ENCODE data around the gene MEPCE.

DNA sequence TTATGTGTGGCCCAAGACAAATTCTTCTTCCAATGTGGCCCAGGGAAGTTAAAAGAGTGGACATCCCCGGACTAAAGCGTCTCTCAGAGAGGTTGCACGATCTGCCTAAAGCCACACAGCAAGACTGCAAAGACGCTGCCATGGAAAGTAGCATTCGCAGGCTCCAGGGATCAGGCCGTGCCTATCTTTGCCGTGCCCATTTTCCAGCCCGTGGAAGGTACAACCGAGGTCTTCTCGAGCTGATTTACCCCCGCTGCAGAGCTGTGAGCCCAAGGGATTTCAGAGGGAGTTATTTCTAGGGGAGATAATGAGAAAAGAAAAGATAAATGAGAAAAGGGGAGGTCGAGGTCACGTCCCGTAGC is 53.1 kb downstream of the MEPCE start:
- TF ChIP-seq POLR2A (IDR thresholded peaks at IDR 0.05): no peak
- TF ChIP-seq, protein P1, sequence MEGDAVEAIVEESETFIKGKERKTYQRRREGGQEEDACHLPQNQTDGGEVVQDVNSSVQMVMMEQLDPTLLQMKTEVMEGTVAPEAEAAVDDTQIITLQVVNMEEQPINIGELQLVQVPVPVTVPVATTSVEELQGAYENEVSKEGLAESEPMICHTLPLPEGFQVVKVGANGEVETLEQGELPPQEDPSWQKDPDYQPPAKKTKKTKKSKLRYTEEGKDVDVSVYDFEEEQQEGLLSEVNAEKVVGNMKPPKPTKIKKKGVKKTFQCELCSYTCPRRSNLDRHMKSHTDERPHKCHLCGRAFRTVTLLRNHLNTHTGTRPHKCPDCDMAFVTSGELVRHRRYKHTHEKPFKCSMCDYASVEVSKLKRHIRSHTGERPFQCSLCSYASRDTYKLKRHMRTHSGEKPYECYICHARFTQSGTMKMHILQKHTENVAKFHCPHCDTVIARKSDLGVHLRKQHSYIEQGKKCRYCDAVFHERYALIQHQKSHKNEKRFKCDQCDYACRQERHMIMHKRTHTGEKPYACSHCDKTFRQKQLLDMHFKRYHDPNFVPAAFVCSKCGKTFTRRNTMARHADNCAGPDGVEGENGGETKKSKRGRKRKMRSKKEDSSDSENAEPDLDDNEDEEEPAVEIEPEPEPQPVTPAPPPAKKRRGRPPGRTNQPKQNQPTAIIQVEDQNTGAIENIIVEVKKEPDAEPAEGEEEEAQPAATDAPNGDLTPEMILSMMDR (IDR thresholded peaks at IDR 0.05): no peak

Data from right lobe of liver (tissue), 4 donors.